LNCAP (cell line): Measurements from ENCODE around the gene R3HDM1.

Source experiments
- TF ChIP-seq, protein P1 (sequence below): fragments of 450-650 bp; IDR thresholded peaks from 2 replicates; pipeline ENCODE4 v1.5.1; 2017; ENCODE audit warnings: mild to moderate bottlenecking

The R3HDM1 gene

DNA sequence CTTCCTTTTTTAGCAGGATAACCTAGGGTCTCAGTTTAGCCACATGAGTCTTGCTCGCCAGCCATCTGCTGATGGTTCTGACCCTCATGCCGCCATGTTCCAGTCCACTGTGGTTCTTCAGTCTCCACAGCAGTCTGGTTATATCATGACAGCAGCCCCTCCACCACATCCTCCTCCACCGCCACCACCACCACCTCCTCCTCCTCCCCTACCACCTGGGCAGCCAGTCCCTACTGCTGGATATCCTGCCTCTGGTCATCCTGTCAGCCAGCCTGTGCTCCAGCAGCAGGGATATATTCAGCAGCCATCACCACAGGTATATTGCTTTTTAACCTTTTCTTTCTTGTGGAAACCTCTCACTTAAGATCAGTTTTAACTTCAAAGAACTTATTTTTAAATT lies 120.4 kb downstream of the R3HDM1 start:
- TF ChIP-seq, protein P1, sequence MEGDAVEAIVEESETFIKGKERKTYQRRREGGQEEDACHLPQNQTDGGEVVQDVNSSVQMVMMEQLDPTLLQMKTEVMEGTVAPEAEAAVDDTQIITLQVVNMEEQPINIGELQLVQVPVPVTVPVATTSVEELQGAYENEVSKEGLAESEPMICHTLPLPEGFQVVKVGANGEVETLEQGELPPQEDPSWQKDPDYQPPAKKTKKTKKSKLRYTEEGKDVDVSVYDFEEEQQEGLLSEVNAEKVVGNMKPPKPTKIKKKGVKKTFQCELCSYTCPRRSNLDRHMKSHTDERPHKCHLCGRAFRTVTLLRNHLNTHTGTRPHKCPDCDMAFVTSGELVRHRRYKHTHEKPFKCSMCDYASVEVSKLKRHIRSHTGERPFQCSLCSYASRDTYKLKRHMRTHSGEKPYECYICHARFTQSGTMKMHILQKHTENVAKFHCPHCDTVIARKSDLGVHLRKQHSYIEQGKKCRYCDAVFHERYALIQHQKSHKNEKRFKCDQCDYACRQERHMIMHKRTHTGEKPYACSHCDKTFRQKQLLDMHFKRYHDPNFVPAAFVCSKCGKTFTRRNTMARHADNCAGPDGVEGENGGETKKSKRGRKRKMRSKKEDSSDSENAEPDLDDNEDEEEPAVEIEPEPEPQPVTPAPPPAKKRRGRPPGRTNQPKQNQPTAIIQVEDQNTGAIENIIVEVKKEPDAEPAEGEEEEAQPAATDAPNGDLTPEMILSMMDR = no peak

DNA sequence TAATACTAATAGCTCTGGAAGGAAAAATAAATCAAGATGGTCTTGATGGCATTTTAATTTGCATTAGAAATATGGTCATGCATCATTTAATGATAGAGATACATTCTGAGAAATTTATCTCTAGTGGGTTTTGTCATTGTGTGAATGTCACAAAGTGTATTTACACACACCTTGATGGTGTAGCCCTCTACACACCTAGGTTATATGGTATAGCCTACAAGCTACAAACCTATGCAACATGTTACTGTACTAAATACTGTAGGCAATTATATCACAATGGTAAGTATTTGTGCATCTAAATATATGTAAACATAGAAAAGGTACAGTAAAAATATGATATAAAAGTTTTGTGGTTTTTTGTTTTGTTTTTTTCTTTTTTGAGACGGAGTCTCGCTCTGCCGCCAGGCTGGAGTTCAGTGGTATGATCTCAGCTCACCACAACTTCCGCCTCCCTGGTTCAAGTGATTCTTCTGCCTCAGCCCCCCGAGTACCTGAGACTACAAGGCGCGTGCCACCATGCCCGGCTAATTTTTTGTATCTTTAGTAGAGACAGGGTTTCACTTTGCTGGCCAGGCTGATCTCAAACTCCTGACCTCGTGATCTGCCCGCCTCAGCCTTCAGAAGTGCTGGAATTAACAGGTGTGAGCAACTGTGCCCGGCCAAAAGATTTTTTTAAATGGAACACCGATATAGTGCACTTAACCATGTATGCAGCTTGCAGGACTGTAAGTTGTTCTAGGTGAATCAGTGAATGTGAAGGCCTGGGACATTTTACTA lies 126.7 kb downstream of the R3HDM1 start:
- TF ChIP-seq, protein P1 = no peak

DNA sequence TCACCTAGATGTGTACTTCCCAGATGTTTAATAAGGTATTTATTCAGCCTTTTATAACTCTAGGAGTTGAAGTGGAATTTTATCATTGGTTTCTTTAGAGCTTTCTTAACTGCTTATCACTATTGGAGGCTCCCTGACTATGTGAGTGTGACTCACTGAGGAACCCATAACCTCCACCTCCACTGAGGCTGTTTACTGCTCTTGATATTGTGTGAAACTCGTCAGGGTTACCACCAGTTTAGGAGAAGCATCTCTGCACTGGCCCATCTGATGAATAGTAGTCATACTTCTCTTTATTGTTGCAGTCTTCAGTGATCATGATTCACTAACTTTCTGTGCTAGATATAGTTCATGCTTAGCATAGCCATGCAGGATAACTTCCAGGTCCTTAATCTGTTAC lies 130.8 kb downstream of the R3HDM1 start:
- TF ChIP-seq, protein P1 = no peak

DNA sequence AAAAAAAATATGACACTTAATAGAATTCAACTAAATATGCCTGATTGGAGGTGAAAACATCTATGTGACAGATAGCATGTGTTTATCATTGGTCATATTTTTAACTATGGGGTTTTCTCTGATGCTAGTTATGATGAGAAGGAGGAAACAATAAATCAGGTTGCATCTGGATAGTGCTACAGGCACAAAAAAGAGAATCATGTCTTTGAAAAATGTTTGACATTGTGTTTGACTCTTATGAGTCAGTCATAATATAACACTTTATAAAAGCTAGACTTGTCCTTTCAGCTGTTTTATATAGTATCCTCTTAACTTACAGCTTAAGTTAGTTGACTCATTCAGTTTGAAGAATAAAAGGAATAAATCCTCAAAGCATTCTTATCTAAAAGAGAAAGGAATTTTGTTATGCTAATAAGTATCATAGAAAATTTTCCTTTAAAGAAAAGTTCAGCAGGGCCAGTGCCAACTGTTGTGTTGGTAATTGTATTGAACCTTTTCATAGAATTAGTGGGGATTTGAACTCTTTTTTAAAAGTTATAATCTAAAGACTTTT lies 131.9 kb downstream of the R3HDM1 start:
- TF ChIP-seq, protein P1 = no peak

DNA sequence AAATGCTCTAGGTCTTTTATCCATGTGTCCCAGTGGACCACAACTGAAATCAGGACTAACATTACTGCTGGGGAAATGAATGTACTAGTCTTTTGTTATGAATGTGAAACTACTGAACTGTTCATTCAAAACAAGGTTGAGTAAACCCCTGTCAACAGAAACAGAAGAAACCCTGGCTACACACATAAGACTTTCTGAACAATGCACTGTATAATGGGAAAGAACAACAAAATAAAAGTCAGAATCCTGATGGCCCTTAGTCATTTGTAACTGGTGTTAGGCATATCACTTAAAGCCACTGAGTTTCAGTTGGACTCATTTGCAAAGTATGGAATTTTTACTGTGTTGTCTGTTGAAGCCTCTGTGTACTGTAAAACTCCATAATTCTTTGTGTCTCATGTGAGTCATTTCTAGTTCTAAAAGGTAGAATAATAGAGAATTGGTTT lies 133.4 kb downstream of the R3HDM1 start:
- TF ChIP-seq, protein P1 = no peak

DNA sequence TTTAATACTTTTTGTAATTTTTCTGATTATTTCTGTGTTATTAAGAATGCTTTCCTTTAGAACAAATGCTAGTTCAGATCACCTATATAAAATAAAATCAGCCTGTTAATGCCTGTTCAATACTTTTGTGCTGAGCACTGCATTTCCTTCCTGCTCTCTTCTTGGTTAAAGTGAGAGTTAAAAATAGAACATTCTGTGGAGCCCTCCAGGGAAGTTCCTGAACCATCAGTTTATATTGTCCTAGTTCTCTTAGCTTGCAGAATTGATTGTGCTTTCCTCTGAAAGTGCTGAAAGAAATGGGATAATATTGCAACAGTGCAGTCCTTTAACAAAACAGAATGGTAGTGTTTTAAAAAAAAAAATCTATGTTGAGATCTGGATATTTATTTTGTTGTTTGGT lies 135.8 kb downstream of the R3HDM1 start:
- TF ChIP-seq, protein P1 = no peak

DNA sequence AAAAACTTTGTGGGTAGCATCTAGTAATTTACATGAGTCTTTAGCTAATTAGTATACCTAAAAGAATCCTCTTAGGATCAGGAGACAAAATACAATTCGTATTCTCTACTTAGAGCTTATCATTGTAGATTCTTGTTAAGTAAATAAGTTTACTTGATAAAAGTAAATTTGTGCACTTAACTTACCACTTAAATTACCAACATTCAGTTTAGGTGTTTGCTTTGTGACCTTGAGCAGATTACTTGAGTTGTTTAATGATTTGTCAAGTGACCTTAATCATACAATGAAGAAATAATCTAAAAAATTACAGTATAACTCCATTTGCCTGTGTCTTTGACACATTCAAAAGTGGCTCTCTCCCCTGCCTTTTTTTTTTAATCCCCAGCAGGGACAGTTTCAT lies 143.2 kb downstream of the R3HDM1 start:
- TF ChIP-seq, protein P1 = no peak
